HepG2 (cell line): ENCODE measurements around the gene TMEM79. TPM values are rescaled to one million over a fixed set of nuclear protein-coding genes. Genes with fewer than 3 reads are reported as not detected.

Experiments used
- EEA1 ChIP-seq: sonication (generic); formaldehyde crosslinking; IDR thresholded peaks from 2 replicates; pipeline ENCODE4 v1.5.1; 2020; ENCODE audit warnings: mild to moderate bottlenecking, missing genetic modification reagents, borderline replicate concordance
- ELF4 ChIP-seq: sonication (generic); formaldehyde crosslinking; IDR thresholded peaks from 2 replicates; pipeline ENCODE4 v1.5.0; 2020; ENCODE audit warnings: missing genetic modification reagents, mild to moderate bottlenecking, moderate library complexity, borderline replicate concordance
- FOSL2 ChIP-seq: sonication (generic); formaldehyde crosslinking; IDR thresholded peaks from 2 replicates; pipeline ENCODE4 v1.4.0; 2020; ENCODE audit warnings: missing genetic modification reagents
- GTF2F1 ChIP-seq: fragments of 150-350 bp; IDR thresholded peaks from 2 replicates; pipeline ENCODE4 v1.6.1; 2014; ENCODE audit warnings: low read length
- HOXA5 ChIP-seq: sonication (generic); formaldehyde crosslinking; IDR thresholded peaks from 2 replicates; pipeline ENCODE4 v1.4.0; 2020; ENCODE audit warnings: missing genetic modification reagents
- KDM6A ChIP-seq: IDR thresholded peaks from 2 replicates; pipeline ENCODE4 v1.6.1; 2016; ENCODE audit warnings: low read depth
- LCORL ChIP-seq, 2 experiments: fragments of 450-650 bp in 1 of 2; sonication (generic) in 1 of 2; formaldehyde crosslinking in 1 of 2; IDR thresholded peaks; 2 replicates each; pipeline versions ENCODE4 v1.5.0 to v1.6.1; 2017 to 2020; ENCODE audit warnings: antibody characterized with exemption in 1 of 2, missing genetic modification reagents in 1 of 2
- MNT ChIP-seq: fragments of 450-650 bp; IDR thresholded peaks from 2 replicates; pipeline ENCODE4 v1.6.1; 2016
- MYC ChIP-seq: sonication (generic); formaldehyde crosslinking; IDR thresholded peaks from 2 replicates; pipeline ENCODE4 v1.9.0; 2021; ENCODE audit warnings: missing genetic modification reagents, borderline replicate concordance
- NR2F1 ChIP-seq, 2 experiments: fragments of 450-650 bp in 1 of 2; formaldehyde crosslinking in 1 of 2; IDR thresholded peaks; 2 replicates each; pipeline versions ENCODE4 v1.5.0 to v1.6.1; 2016 to 2020; ENCODE audit warnings: mild to moderate bottlenecking in 1 of 2, missing compliant biosample characterization in 1 of 2, missing genetic modification reagents in 1 of 2, moderate library complexity in 1 of 2
- PAF1 ChIP-seq: IDR thresholded peaks from 2 replicates; pipeline ENCODE4 v1.6.1; 2016; ENCODE audit warnings: missing genetic modification reagents, missing compliant biosample characterization
- PCBP1 ChIP-seq: fragments of 200-400 bp; formaldehyde crosslinking; IDR thresholded peaks from 2 replicates; pipeline ENCODE4 v1.6.1; 2017; ENCODE audit warnings: mild to moderate bottlenecking, low read depth, low read length, borderline replicate concordance
- PHF21A ChIP-seq: sonication (generic); formaldehyde crosslinking; IDR thresholded peaks from 2 replicates; pipeline ENCODE4 v1.5.0; 2020; ENCODE audit warnings: mild to moderate bottlenecking, missing genetic modification reagents
- RBM22 ChIP-seq: fragments of 200-400 bp; formaldehyde crosslinking; optimal IDR thresholded peaks from 2 replicates; pipeline ENCODE3; 2017; ENCODE audit warnings: mild to moderate bottlenecking, low read length, moderate library complexity
- SNAPC2 ChIP-seq: sonication (generic); formaldehyde crosslinking; IDR thresholded peaks from 2 replicates; pipeline ENCODE4 v1.8.1; 2022; ENCODE audit warnings: mild to moderate bottlenecking, missing genetic modification reagents
- SPEN ChIP-seq: sonication (generic); formaldehyde crosslinking; IDR thresholded peaks from 2 replicates; pipeline ENCODE4 v1.5.1; 2020; ENCODE audit warnings: low read depth, mild to moderate bottlenecking, missing genetic modification reagents
- ZC3H13 ChIP-seq: sonication (generic); formaldehyde crosslinking; IDR thresholded peaks from 2 replicates; pipeline ENCODE4 v1.8.1; 2023; ENCODE audit warnings: mild to moderate bottlenecking, missing genetic modification reagents, moderate library complexity
- ZNF136 ChIP-seq: sonication (generic); formaldehyde crosslinking; IDR thresholded peaks from 2 replicates; pipeline ENCODE4 v1.8.1; 2022; ENCODE audit warnings: low read depth, mild to moderate bottlenecking, moderate library complexity, missing genetic modification reagents
- ZNF317 ChIP-seq: sonication (generic); formaldehyde crosslinking; IDR thresholded peaks from 2 replicates; pipeline ENCODE4 v1.5.0; 2020; ENCODE audit warnings: mild to moderate bottlenecking, missing genetic modification reagents
- ZNF563 ChIP-seq: sonication (generic); formaldehyde crosslinking; IDR thresholded peaks from 2 replicates; pipeline ENCODE4 v1.8.0; 2022; ENCODE audit warnings: mild to moderate bottlenecking, moderate library complexity, missing genetic modification reagents
- ZNF770 ChIP-seq: sonication (generic); formaldehyde crosslinking; IDR thresholded peaks from 2 replicates; pipeline ENCODE4 v1.5.0; 2020; ENCODE audit warnings: mild to moderate bottlenecking, missing genetic modification reagents
- ZNF772 ChIP-seq: sonication (generic); formaldehyde crosslinking; IDR thresholded peaks from 2 replicates; pipeline ENCODE4 v1.5.0; 2020; ENCODE audit warnings: mild to moderate bottlenecking, missing genetic modification reagents
- ZNF816 ChIP-seq: sonication (generic); formaldehyde crosslinking; IDR thresholded peaks from 2 replicates; pipeline ENCODE4 v1.8.0; 2022; ENCODE audit warnings: missing genetic modification reagents, mild to moderate bottlenecking, borderline replicate concordance
- polyA plus RNA-seq, 8 experiments: library from polyadenylated mRNA; depleted of rRNA in 3 of 8; stranded (reverse) in 7 of 8; unstranded in 1 of 8; fragments of >200 nt; fragmentation: Illumina TruSeq in 4 of 8; extraction: Trizol in 4 of 8; gene quantifications; 2 replicates each; pipeline versions ENCODE4 v1.2.1 to v1.2.3, GENCODE V29; 2011 to 2016; ENCODE audit warnings: low read depth in 4 of 8, missing spikeins in 1 of 8, mixed read lengths in 1 of 8; ENCODE audit not compliant: insufficient read depth in 1 of 8
- total RNA-seq, 5 experiments: library from RNA; depleted of rRNA; stranded (reverse); fragments of >200 nt; fragmentation: Illumina TruSeq; extraction: Trizol; gene quantifications; 2 replicates each; pipeline ENCODE4 v1.2.3, GENCODE V29; 2016; ENCODE audit warnings: low read depth in 1 of 5
- TF ChIP-seq, protein P1 (sequence below): IDR thresholded peaks from 2 replicates; pipeline ENCODE4 v1.6.1; 2018; ENCODE audit warnings: missing genetic modification reagents, mild to moderate bottlenecking, missing compliant biosample characterization

The TMEM79 gene
- total and polyA plus RNA-seq, 2 of the 13 experiments (the other 11 are each of a cell fraction or from before 2014, with no cell fraction given) = 1.2 to 1.9 TPM

GRCh38 chr1:156291226-156292061 is 7.3 kb downstream of the TMEM79 start (continued):
- peak; percentile 87; the same call in 1 of the 2 replicates for TF ChIP-seq ZNF136
- TF ChIP-seq PAF1 (CRISPR knock-in tag) = no peak
- TF ChIP-seq PCBP1 = no peak
- peak; percentile 83 for TF ChIP-seq KDM6A (CRISPR knock-in tag)
- TF ChIP-seq, protein P1, sequence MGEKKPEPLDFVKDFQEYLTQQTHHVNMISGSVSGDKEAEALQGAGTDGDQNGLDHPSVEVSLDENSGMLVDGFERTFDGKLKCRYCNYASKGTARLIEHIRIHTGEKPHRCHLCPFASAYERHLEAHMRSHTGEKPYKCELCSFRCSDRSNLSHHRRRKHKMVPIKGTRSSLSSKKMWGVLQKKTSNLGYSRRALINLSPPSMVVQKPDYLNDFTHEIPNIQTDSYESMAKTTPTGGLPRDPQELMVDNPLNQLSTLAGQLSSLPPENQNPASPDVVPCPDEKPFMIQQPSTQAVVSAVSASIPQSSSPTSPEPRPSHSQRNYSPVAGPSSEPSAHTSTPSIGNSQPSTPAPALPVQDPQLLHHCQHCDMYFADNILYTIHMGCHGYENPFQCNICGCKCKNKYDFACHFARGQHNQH (CRISPR knock-in tag) = peak; percentile 69
- no peak for TF ChIP-seq SNAPC2 (CRISPR knock-in tag)
- no peak for TF ChIP-seq ZNF816 (CRISPR knock-in tag)
- no peak for TF ChIP-seq LCORL (IDR thresholded peaks at IDR 0.05)
- TF ChIP-seq LCORL (CRISPR knock-in tag; IDR thresholded peaks at IDR 0.05) = peak; percentile 88; the same call in 1 of the 2 replicates
- no peak for TF ChIP-seq EEA1 (CRISPR knock-in tag)
- no peak for TF ChIP-seq ZNF563
- TF ChIP-seq HOXA5 = peak; percentile 61; the same call in 1 of the 2 replicates
- no peak; the same call in 1 of the 2 replicates for TF ChIP-seq ELF4 (CRISPR knock-in tag)
- TF ChIP-seq FOSL2 (CRISPR knock-in tag) = peak; percentile 76
- TF ChIP-seq MYC = peak; percentile 76; the same call in 1 of the 2 replicates
- peak; percentile 88; the same call in 1 of the 2 replicates for TF ChIP-seq SPEN (CRISPR knock-in tag)
- TF ChIP-seq ZNF770 (CRISPR knock-in tag) = 0 out of 2 replicates have a peak, but pooled peaks have one; percentile 28
- TF ChIP-seq RBM22 = peak; percentile 74
- TF ChIP-seq MNT = peak; percentile 49; the same call in 1 of the 2 replicates
- no peak for TF ChIP-seq GTF2F1
- TF ChIP-seq PHF21A (CRISPR knock-in tag) = peak; percentile 85
- TF ChIP-seq ZNF317 (CRISPR knock-in tag) = peak; percentile 70; the same call in 1 of the 2 replicates
- TF ChIP-seq ZNF772 = no peak
- TF ChIP-seq ZC3H13 (CRISPR knock-in tag) = peak; percentile 84
- TF ChIP-seq NR2F1 (CRISPR knock-in tag; IDR thresholded peaks at IDR 0.05) = peak in 1 of 2 experiments; percentile 61; a peak in 3 of 4 replicates
